Karpas-422 (cell line): ENCODE measurements around the gene SPATA31D4. TPM values are rescaled to one million over a fixed set of nuclear protein-coding genes. Genes with fewer than 3 reads are reported as not detected.
"Not testable (repeated sequence)": the region's sequence is repeated elsewhere in the genome, so short reads cannot be mapped to it uniquely, and the experiment has no call there.

Source experiments
- DNase-seq: peaks from one replicate; pipeline ENCODE4 v3.0.0-alpha.2; 2015
- H2AFZ ChIP-seq: fragments of 200-600 bp; sonication (generic); 2 replicates; pipeline ENCODE4 v1.6.1; 2014; ENCODE audit warnings: antibody characterized with exemption, low read length, mixed read lengths
- H3K27ac ChIP-seq: fragments of 200-600 bp; sonication (generic); 2 replicates; pipeline ENCODE4 v1.5.1; 2014; ENCODE audit warnings: mild to moderate bottlenecking, low read length, moderate library complexity
- H3K27me3 ChIP-seq: fragments of 200-600 bp; sonication (generic); 2 replicates; pipeline ENCODE4 v1.6.1; 2014; ENCODE audit warnings: low read length, mixed read lengths
- H3K36me3 ChIP-seq: fragments of 200-600 bp; sonication (generic); 2 replicates; pipeline ENCODE4 v1.6.1; 2014; ENCODE audit warnings: low read length, mixed read lengths; ENCODE audit not compliant: insufficient read depth
- H3K4me1 ChIP-seq: fragments of 200-600 bp; sonication (generic); 2 replicates; pipeline ENCODE4 v1.6.1; 2014; ENCODE audit warnings: mild to moderate bottlenecking, low read length, mixed read lengths
- H3K4me2 ChIP-seq: fragments of 200-600 bp; sonication (generic); 2 replicates; pipeline ENCODE4 v1.6.1; 2014; ENCODE audit warnings: low read length, low read depth, mild to moderate bottlenecking; ENCODE audit not compliant: poor library complexity, severe bottlenecking
- H3K4me3 ChIP-seq: fragments of 200-600 bp; sonication (generic); 2 replicates; pipeline ENCODE4 v1.5.1; 2014; ENCODE audit warnings: mild to moderate bottlenecking, antibody characterized with exemption, low read length, mixed read lengths
- H3K79me2 ChIP-seq: fragments of 200-600 bp; sonication (generic); 2 replicates; pipeline ENCODE4 v1.6.1; 2014; ENCODE audit warnings: mild to moderate bottlenecking, low read length, mixed read lengths
- H3K9ac ChIP-seq: fragments of 200-600 bp; sonication (generic); 2 replicates; pipeline ENCODE4 v1.6.0; 2014; ENCODE audit warnings: low read length
- H3K9me2 ChIP-seq: fragments of 200-600 bp; sonication (generic), shearing (Covaris generic); replicated peaks from 2 replicates; pipeline ENCODE4 v1.6.0; 2014; ENCODE audit warnings: mild to moderate bottlenecking, low read length, moderate library complexity; ENCODE audit not compliant: insufficient read depth
- H3K9me3 ChIP-seq: fragments of 300-700, 200-600 bp; sonication (generic); 2 replicates; pipeline ENCODE4 v1.6.1; 2014; ENCODE audit warnings: low read length, mixed read lengths
- H4K20me1 ChIP-seq: fragments of 200-600 bp; sonication (generic); 2 replicates; pipeline ENCODE4 v1.6.1; 2014; ENCODE audit warnings: mild to moderate bottlenecking, antibody characterized with exemption, low read length, low read depth; ENCODE audit not compliant: insufficient read depth
- total RNA-seq: library from RNA; depleted of rRNA; stranded (reverse); fragments of >200 nt; shearing (Covaris generic); gene quantifications from 2 replicates; pipeline ENCODE4 v1.2.3, GENCODE V29; 2014; ENCODE audit warnings: low replicate concordance

The SPATA31D4 gene
- total RNA-seq, 1 experiment from 2014 or later, result not detected

GRCh38 chr9:81930147-81930546 lies 1.9 kb downstream of the SPATA31D4 start:
- not testable (repeated sequence) for H3K36me3 ChIP-seq, H3K79me2 ChIP-seq, H2AFZ ChIP-seq, DNase-seq, H3K9ac ChIP-seq, H3K4me3 ChIP-seq, H3K9me3 ChIP-seq, H3K4me2 ChIP-seq, H3K4me1 ChIP-seq, H3K27me3 ChIP-seq, H3K27ac ChIP-seq, H3K9me2 ChIP-seq, H4K20me1 ChIP-seq

GRCh38 chr9:81933547-81933946 lies 5.3 kb downstream of the SPATA31D4 start:
- not testable (repeated sequence) for H3K4me2 ChIP-seq, DNase-seq, H2AFZ ChIP-seq, H3K4me3 ChIP-seq, H3K9ac ChIP-seq, H3K36me3 ChIP-seq, H3K27me3 ChIP-seq, H3K79me2 ChIP-seq, H3K9me2 ChIP-seq, H4K20me1 ChIP-seq, H3K27ac ChIP-seq, H3K4me1 ChIP-seq, H3K9me3 ChIP-seq

GRCh38 chr9:81943393-81943792 lies 15.2 kb downstream of the SPATA31D4 start, which contains the start of gene SPATA31D3:
SPATA31D3 (plus strand) TSS chr9:81943500; CDS start chr9:81943586, 86 bp downstream.
- H3K9me3 ChIP-seq, H3K79me2 ChIP-seq, H3K36me3 ChIP-seq, H3K4me3 ChIP-seq, H3K27ac ChIP-seq, DNase-seq, H3K4me1 ChIP-seq, H3K9ac ChIP-seq, H2AFZ ChIP-seq, H3K4me2 ChIP-seq, H3K9me2 ChIP-seq, H4K20me1 ChIP-seq, H3K27me3 ChIP-seq: not testable (repeated sequence)

GRCh38 chr9:81948650-81949049 lies 20.4 kb downstream of the SPATA31D4 start:
- not testable (repeated sequence) for H3K27ac ChIP-seq

GRCh38 chr9:81953096-81953495 lies 24.9 kb downstream of the SPATA31D4 start:
- Histone ChIP-seq H4K20me1 (no peaks in the 10 kb centered on the region), H3K27ac (no peak overlapping the region), H3K27me3 (no peaks in the 10 kb centered on the region), H3K36me3 (no peaks in the 10 kb centered on the region), H3K4me2 (no peak overlapping the region), H3K9me3 (peaks cover 14% of the 10 kb centered on the region), H3K4me3 (no peak overlapping the region), H3K9ac (no peak overlapping the region), H3K79me2 (no peaks in the 10 kb centered on the region), H2AFZ (no peak overlapping the region), H3K9me2 (no peaks in the 10 kb centered on the region), H3K4me1 (no peaks in the 10 kb centered on the region)
- no peak for DNase-seq

More at GRCh38 chr9:81948650-81949049, 20.4 kb downstream of the SPATA31D4 start:
- not testable (repeated sequence) for H2AFZ ChIP-seq, H3K36me3 ChIP-seq, H3K4me1 ChIP-seq, H3K9me3 ChIP-seq, H3K4me3 ChIP-seq, H3K9me2 ChIP-seq, H4K20me1 ChIP-seq, H3K4me2 ChIP-seq, H3K27me3 ChIP-seq, H3K79me2 ChIP-seq, H3K9ac ChIP-seq, DNase-seq

- no peaks in the 10 kb centered on the region for H3K4me1 ChIP-seq
- no peak overlapping the region for H2AFZ ChIP-seq
- H3K4me3 ChIP-seq, result no peak overlapping the region
- H3K9me2 ChIP-seq, result no peaks in the 10 kb centered on the region
- no peaks in the 10 kb centered on the region for H3K79me2 ChIP-seq
- H3K9ac ChIP-seq, result no peak overlapping the region
- peaks cover 16% of the 10 kb centered on the region for H3K9me3 ChIP-seq
- H3K27ac ChIP-seq, result no peak overlapping the region
- no peaks in the 10 kb centered on the region for H4K20me1 ChIP-seq
- no peak overlapping the region for H3K4me2 ChIP-seq
- H3K36me3 ChIP-seq, result no peaks in the 10 kb centered on the region
- DNase-seq, result no peak
- no peaks in the 10 kb centered on the region for H3K27me3 ChIP-seq
Observed at GRCh38 chr9:81955625-81956024, 27.4 kb downstream of the SPATA31D4 start.

GRCh38 chr9:81964218-81965171 lies 36.3 kb downstream of the SPATA31D4 start:
- peaks cover 22% of the 10 kb centered on the region for H3K9me3 ChIP-seq
- H2AFZ ChIP-seq, result no peak overlapping the region
- DNase-seq, result no peak
- H3K79me2 ChIP-seq, result no peaks in the 10 kb centered on the region
- no peaks in the 10 kb centered on the region for H3K9me2 ChIP-seq
- no peak overlapping the region for H3K27ac ChIP-seq
- no peak overlapping the region for H3K9ac ChIP-seq
- H3K4me1 ChIP-seq, result no peaks in the 10 kb centered on the region
- H4K20me1 ChIP-seq, result no peaks in the 10 kb centered on the region
- no peak overlapping the region for H3K4me3 ChIP-seq
- H3K36me3 ChIP-seq, result no peaks in the 10 kb centered on the region
- no peak overlapping the region for H3K4me2 ChIP-seq
- no peaks in the 10 kb centered on the region for H3K27me3 ChIP-seq

GRCh38 chr9:81968026-81968425 lies 39.8 kb downstream of the SPATA31D4 start:
- H3K79me2 ChIP-seq, result no peaks in the 10 kb centered on the region
- H3K9ac ChIP-seq, result no peak overlapping the region
- H3K4me1 ChIP-seq, result no peaks in the 10 kb centered on the region
- no peaks in the 10 kb centered on the region for H3K9me2 ChIP-seq
- H3K9me3 ChIP-seq, result peaks cover 39% of the 10 kb centered on the region
- no peak overlapping the region for H3K27ac ChIP-seq
- H3K4me3 ChIP-seq, result no peak overlapping the region
- no peaks in the 10 kb centered on the region for H3K27me3 ChIP-seq
- no peak overlapping the region for H2AFZ ChIP-seq
- no peaks in the 10 kb centered on the region for H4K20me1 ChIP-seq
- no peak overlapping the region for H3K4me2 ChIP-seq
- DNase-seq, result no peak
- H3K36me3 ChIP-seq, result no peaks in the 10 kb centered on the region
